Hippocampal formation (tissue), 2 donors: Measurements from ENCODE around the gene CAVIN1.
"Not testable (repeated sequence)": the region's sequence is repeated elsewhere in the genome, so short reads cannot be mapped to it uniquely, and the experiment has no call there.

ENCODE experiments used
- DNase-seq, 2 donors: peaks; one replicate each; lab custom pipeline; 2025; lab: John Stamatoyannopoulos, UW

The CAVIN1 gene

DNA sequence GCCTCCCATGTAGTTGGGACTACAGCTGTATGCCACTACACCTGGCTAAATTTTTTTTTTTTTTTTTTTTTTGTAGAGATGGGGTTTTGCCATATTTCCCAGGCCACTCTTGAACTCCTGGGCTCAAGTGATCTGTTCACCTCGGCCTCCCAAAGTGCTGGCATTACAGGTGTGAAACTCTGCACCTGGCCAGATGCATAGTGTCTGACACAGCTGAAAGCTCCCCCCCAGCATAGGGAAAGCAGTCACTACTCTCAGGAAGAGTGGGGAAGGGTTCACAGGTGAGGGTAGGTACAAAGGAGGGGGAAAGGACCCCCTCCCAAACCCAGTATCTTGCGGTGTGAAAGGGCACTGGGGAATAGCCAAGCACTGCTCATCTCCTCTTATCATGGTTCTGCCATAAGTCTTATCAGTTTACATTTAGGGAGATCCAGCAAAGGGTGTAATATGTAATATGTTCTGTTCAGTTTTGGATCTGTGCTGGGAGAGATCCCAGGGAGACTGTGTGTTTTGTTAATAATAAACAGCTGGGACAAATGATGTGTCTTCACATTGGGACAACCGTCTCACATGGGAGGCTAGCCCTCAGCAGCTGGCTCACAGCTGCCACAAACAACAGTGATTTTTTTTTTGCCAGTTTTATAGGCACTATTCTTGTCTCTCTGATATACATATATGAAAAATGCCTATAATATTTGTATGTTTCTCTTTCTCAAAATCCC lies 6.8 kb upstream of the CAVIN1 start:
- DNase-seq: no peak

DNA sequence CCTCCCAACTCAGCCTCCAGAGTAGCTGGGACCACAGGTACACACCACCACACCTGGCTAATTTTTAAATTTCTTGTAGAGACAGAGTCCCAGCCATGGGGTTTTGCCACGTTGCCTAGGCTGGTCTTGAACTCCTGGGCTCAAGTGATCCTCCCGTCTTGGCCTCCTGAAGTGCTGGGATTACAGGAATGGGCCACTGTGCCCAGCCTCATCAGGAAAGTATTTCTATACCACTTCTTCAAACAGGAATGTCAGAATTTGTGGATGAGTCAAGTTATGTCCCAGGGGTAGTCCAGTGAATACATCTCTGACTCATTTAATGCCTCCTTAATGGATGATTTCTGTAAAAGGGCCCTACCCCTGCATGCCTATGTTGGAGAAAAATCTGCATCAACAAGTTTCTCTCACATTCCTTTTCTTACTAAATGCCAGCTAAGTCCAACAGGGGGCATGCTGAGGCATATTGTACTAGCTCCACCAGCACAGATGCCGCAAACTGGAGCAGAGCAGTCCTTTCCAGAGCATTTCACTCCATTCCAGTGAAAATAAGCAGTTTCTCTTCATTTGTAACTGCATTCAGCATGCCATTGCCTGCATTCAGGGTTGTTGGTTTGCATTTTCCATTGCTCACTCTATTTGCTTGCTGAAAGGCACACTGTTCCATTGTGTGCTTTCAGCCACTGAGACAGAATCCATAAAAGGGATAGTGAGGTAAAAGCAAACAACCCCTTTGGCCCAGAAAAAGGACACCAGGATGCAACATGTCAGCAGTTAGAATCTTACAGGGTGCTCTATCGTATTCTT lies 5.3 kb upstream of the CAVIN1 start:
- DNase-seq: peak; percentile 52 to 68

DNA sequence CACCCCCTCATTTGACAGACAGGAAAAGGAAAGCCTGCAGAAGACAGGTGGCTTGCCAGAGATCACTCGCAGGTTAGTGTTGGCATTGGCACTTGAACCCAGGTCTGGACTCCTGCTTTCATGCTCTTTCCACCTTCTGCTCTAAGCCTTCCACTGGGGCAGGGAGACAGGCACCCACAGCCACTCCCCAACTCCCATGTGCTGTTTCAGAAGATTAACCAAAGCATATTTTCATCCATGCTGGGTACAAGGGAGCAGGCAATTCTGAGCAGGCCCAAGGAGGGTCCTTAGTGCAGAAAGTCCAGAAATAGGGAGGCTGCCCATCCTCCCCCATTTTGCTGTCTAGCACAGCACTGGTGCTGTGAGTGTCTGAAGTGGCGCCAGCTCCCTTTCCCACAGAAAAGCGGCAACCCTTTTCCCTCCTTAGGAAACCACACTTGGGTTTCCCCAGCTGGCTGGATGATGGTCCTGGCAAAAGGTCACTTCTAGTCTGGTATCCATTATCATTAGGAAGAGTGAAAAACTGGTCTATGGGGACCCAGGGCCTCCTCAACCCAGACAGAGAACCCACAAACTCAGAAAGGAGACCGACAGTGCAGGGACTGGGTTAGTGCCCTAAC lies 2.0 kb upstream of the CAVIN1 start:
- no peak for DNase-seq

DNA sequence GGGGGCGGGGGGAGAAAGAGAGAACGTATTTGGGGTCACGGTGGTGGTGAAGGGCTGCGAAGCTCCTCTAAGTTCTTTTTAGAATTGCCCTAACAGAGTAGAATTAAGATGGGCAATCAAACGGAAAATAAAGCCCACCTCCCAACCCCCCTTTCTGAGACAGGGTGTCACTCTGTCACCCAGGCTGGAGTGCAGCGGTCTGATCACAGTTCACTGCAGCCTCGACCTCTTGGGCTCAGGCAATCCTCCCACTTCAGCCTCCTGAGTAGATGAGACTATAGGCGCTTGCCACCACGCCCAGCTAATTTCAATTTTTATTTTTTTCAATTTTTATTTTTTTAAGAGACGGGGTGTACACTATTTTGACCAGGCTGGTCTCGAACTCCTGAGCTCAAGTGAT lies 710 bp upstream of the CAVIN1 start:
- no peak for DNase-seq

DNA sequence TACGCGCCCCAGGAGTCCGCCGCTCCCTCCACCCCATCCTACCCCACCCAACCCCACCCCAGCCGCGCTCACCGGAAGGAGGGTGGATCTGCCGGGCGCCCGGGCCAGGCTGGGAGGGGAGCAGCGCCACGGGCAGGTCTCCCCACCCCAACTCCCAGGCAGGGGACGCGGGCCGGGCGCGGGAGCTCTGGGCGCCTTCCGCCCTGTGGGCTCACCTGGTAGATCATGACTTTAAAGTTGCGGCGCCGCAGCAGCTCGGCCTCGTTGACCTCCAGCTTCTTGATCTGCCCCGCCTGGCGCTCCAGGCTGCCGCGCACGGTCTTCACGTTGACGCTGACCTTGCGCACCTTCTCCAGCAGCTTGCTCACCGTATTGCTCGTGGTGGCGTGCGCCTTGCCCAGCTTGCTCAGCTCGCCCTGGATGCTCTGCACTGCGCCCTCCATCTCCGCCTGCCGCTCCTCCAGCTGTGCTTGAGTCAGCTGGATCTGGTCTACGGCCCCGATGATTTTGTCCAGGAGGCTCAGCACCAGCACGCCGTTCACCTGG lies 571 bp downstream of the CAVIN1 start:
- no peak for DNase-seq

DNA sequence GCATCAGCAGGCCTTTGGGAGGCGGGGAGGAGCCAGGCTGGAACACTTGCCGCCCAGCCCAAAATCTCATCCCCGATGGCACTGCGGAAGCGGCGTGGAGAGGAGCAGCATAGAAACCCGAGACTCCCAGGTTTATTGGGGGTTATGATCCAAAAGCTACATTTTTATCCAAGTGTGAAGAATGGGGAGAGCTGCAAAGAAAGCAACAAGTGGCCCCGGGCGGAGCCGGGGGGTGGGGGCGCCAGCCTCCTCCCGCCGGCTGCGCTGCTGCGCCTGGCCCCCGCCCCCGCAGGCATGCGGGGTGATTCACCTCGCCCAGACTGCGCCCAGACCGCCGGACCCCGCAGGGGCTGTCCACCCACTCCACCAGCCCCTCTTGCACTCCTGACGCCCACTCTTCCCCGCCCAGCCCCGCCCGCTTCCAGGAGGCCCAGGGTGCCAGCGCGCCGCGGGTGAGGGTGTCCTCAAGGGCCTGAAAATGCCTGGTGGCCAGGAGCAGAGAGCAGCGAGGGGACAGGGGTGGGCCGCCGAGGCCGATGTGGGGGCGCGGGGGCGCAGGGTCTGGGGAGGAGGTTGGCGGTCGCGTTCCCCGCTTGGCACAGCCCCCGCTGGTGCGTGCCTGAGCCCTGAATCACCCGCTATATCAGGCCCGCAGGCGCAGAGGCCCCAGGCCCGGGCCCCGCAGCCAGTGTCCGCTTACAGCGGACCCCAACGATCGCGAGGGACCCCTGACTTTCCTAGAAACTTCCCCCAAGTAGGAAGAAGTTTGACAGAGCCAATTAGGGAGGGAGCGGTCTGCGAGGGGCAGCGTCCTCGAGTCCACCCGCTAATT lies 1.3 kb downstream of the CAVIN1 start:
- no peak for DNase-seq

DNA sequence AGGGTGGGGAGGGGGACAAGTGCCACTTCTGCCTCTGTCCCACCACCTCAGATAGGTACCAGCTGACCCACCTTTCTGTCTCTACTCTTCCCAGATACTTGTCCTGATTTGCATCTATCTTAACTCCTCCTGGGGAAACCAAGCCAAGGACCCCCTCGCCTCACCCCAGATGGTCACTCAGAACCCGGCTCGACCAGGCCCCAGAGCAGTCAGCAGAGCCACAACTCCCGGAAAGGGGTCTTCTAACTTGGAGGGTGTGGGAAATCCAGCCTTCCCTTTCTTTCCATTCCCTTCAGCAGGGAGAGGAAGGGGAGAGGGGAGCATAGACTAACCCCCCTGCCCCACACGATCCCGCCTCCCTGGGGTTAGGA lies 1.9 kb downstream of the CAVIN1 start:
- no peak for DNase-seq

DNA sequence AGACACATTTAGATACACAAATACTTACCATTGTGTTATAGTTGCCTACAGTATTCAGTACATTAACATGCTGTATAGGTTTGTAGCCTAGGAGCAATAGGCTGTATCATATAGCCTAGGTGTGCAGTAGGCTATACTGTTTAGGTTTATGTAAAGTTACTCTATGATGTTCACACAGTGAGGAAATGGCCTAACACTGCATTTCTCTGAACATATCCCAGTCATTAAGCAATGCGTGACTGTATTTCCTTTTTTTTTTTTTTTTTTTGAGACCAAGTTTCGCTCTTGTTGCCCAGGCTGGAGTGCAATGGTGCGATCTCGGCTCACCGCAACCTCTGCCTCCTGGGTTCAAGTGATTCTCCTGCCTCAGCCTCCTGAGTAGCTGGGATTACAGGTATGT lies 5.1 kb downstream of the CAVIN1 start:
- DNase-seq: not testable (repeated sequence)

DNA sequence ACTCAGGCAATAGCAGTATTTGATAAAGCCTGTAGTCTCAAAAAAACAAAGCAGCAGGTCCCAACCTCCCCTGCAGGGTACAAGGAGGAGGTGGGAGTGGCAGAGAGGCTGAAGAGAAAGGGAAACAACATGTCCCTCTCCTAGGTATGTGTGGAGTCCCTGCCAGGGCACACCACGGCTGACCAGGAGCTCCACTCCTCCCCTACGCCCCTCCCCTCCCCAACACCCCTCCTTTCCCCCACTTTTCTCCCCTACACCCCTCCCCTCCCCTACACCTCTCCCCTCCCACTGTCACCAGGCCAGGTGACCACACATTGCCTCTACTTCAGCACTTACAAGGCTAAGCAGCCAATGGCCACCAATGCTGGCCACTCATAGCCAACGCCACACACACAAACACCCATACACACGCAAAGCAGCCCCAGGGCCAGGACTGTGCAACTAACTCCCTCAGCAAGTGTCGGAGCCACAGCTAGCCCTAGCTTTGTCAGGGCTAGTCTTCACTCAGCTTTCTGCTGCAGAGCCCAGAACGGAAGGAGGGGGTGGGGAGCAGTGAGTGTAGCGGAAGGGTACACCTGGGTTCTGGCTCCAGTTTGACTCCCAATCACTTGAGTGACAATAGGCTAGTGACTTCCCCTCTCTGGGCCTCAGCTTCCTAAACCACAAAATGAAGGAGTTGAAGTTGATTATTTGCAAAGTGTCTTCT lies 8.2 kb downstream of the CAVIN1 start:
- DNase-seq: no peak

DNA sequence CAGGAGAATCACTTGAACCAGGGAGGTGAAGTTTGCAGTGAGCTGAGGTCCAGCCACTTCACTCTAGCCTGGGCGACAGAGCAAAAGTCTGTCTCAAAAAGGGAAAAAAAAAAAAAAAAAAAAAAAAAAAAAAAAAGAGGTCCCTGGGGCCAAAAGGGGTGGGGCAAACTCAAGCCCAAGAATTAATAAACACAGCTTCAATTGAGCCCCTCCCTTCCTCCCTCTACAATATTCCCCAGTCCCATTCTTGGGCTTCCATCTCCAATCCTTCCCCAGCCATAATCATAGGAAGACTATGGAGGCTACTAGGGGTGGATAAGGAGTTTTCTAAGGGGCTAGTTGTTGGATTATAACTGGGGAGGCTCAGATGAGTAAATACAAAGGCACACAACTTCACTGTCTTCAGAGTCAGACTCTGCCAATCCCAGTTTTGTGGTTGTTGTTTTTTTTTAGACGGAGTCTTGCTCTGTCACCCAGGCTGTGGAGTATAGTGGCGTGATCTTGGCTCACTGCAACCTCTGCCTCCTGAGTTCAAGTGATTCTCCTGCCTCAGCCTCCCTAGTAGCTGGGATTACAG lies 9.5 kb downstream of the CAVIN1 start:
- no peak for DNase-seq

DNA sequence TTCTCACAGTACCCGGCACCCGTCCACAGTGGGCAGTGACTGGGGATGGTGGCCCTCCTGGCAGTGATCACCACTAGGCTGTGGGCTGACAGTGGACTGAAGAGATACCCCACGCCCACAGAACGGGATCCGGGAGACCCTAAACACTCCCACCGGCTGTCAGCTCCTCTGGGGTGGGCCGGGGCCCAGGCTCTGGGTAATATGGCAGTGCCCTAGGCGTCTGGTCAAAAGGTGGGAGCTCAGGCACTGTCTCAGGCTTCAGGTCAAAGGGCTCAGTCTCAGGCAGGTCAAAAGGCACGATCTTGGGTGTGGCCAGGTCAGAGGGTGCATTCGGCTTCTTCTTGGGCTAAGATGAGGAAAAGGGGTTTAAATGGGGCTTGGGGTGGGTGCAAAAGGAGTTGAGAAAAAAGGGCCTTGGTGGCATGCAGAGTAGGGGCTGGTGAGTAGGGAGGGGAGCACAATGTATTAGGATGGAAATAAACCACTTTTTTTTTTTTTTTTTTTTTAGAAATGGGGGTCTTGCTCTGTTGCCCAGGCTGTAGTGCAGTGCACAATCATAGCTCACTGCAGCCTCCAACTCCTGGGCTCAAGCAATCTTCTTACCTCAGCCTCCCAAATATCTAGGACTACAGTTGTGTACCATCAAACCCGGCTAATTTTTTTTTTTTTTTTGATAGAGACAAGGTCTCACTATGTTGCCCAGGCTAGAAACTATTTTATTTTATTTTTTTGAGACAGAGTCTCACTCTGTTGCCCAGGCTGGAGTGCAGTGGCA lies 11.0 kb downstream of the CAVIN1 start:
- DNase-seq: no peak

DNA sequence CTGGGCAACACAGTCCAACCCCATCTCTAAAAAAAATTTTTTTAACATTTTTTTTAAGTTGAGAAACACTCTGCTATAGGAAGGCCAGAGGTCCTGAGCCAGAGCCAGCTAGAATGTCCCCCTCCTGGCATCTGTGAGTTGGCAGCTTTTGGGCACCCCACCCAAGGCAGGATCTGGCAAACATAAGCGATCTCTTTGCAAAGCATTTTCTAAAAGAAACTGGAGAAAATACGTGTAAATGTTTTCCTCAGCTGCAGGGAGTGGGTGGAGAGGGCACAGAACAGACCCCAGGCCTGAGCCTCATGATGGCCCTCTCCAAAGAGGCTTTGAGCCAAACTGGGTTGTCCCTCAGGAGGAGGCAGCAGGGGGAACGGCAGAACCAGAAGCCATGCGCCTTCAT lies 11.7 kb downstream of the CAVIN1 start:
- no peak for DNase-seq

DNA sequence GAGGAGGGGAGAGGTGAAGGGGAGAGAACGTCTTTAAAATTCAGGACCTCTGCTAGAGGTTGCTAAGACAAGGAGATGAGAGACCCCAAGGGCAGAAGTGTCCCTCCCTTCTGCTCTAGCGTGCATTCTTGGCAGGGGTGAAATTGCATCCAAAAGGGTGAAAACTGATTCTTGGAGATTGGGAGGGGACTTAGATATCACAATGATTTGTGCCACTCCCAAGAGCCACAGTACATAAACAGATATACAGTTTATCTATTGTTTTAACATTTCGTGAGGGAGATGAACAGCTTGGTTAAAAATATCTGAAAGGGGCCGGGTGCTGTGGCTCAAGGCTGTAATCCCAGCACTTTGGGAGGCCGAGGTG lies 12.8 kb downstream of the CAVIN1 start:
- no peak for DNase-seq

DNA sequence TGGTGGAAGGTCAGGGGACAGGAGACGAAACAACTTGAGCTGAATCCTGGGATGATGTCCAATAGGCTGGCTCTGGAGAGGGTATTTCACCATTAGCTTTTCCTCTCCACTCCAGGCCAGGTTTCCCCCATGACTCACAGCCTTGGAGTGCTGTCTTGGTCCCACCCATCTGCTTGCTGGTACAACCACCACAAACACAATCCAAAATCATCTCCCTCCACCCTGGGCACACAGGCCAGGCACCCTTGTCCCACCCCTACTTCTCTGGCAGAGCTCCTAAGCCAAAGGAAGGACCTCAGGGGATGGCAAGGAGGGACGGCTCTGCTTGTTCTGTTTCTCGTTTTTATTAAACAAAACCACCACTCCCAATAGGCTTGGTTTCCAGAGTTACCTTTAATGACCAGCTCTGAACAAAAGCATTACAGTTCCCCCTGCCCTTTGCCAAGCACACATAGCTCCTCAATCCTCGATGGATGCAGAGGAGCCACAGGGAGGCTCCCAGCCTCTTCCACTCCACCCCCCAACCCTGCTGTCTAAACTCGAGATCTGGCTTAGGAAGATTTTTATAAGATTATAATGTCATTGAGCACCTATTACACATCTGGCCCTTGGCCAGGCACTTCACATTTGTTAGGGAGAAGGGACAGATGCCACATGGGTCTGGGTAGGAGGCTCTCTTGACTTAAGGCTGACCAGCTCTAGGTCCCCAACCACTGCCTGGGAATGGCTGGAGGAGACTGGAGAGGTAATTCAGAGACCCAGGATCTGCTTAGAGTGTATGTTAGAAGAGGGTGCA lies 13.3 kb downstream of the CAVIN1 start:
- DNase-seq: no peak

DNA sequence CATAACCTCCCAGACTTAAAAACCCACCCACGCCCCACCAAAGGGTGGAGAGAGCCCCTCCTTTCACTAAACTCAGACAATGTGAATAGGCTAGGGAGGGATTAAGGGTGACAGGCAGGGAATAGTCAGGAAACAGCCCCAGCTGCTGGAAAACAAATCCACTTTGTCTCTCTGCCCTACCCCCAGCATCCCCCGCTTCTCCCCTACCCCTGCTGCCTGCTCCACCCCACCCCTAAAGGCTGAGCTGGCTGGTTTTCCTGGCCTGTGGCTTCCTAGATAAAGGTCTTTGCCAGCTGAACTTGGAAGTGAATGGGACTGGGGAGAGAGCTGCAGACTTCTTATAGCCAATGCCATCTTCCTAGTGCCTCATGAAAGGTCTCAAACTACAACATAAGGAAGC lies 15.0 kb downstream of the CAVIN1 start:
- DNase-seq: peak; percentile 84 to 88

DNA sequence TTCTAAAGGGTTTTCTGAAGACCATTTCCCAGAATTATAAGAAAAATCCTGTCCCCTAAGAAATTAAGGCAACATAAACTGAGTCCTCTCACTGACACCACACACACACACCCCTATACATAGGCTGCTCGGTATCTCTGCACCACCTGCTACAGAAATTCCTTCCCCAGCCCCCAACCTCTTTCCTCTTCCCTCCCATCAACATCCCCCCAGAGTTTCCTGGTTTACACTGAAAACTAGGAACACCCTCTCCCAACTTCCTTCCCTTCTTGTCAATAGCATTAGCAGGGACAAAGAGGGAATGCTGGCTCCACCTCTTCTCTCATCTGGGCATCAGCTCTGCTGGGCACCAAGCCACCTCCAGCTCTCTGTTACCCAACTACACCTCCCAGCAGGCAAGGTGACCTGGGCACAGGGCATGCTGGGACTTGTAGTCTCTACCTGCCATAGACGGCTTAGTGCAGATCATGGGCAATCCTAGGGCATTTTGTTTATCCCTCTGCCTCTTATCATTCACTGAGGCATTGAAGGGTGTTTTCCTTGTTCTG lies 15.7 kb downstream of the CAVIN1 start:
- DNase-seq: peak; percentile 67 to 82

DNA sequence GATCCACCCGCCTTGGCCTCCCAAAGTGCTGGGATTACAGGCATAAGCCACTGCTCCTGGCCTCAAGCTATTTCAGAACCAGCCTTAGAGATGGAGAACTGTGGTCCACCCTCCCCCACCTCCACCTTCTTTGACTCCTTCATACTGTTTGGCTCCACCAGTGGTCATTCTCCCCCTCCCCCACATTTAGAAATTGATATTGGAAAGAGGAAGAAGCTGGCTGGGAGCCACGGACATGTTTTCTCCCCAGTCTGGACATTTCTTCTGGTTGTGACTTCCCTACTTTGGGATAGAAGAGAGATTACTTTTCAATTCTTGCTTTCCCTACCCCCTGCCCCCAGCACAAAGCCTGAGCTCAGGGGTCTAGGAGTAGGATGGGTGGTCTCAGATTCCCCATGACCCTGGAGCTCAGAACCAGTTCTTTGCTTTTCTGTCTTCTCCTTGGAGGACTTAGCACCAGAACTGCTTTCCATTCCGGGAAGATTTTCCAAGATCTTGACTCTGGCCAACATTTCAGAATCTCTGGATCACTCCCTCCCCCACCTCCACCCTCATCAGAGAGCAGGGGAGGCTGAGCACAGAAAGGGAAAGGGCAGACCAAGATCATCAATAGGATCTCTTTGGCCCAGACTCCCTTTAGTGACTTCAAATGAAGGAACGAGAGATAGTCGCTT lies 16.3 kb downstream of the CAVIN1 start:
- peak in 1 of 2 donors; percentile 65 for DNase-seq

DNA sequence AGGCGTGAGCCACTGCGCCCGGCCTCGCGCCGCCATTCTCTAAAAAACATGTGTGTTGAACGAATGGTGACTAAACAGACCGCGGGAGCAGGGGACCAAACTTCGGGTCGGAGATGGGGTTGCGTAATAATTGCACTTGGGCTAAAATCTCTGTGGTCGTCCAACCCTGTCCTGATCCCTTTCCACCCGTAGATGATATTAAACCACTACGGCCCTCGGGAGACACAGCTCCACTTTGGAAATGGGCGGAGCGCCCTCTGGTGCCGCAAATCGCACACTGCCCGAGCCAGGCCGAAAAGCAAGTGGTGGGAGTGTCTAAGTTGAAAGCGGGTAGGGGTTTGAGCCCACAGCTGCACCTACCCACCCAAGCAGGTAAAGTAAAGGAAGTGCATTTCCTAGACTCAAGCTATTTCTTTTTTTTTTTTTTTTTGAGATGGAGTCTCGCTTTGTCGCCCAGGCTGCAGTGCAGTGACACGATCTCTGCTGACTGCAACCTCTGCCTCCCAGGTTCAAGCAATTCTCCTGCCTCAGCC lies 17.0 kb downstream of the CAVIN1 start:
- DNase-seq: peak; percentile 61 to 77
